ENCODE results near the gene PPP6R3.

GRCh38 chr11:68658661-68659060 lies 198.1 kb downstream of the PPP6R3 start:
- TF ChIP-seq, protein P1, sequence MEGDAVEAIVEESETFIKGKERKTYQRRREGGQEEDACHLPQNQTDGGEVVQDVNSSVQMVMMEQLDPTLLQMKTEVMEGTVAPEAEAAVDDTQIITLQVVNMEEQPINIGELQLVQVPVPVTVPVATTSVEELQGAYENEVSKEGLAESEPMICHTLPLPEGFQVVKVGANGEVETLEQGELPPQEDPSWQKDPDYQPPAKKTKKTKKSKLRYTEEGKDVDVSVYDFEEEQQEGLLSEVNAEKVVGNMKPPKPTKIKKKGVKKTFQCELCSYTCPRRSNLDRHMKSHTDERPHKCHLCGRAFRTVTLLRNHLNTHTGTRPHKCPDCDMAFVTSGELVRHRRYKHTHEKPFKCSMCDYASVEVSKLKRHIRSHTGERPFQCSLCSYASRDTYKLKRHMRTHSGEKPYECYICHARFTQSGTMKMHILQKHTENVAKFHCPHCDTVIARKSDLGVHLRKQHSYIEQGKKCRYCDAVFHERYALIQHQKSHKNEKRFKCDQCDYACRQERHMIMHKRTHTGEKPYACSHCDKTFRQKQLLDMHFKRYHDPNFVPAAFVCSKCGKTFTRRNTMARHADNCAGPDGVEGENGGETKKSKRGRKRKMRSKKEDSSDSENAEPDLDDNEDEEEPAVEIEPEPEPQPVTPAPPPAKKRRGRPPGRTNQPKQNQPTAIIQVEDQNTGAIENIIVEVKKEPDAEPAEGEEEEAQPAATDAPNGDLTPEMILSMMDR (conservative IDR thresholded peaks at IDR 0.05; ENCODE audit: low read depth, low read length), result no peak
- TF ChIP-seq EZH2phosphoT487 (IDR thresholded peaks at IDR 0.05; ENCODE audit: borderline replicate concordance, low read length), result no peak

Measured in PC-3 (cell line).